AG09319 (cell line): ENCODE data around the gene PRIM1.

Experiments
- DNase-seq: peaks from one replicate; pipeline ENCODE4 v3.0.0-alpha.2; 2010; ENCODE audit warnings: low read depth; ENCODE audit errors: extremely low read depth
- CTCF ChIP-seq: IDR thresholded peaks from 2 replicates; pipeline ENCODE4 v1.5.1; 2011; ENCODE audit warnings: low read depth, mild to moderate bottlenecking, inconsistent platforms, low read length, moderate library complexity

Gene PRIM1

GRCh38 chr12:56724972-56725722, 27.0 kb downstream of the PRIM1 start, which contains the start of gene NACA:
TSS of gene NACA (minus strand) at chr12:56725299. CDS start at chr12:56724521, 778 bp downstream.
- no peak for TF ChIP-seq CTCF
- DNase-seq: peak; percentile 96

GRCh38 chr12:56724701-56724971, 27.5 kb downstream of the PRIM1 start:
- DNase-seq: no peak
- no peak for TF ChIP-seq CTCF

GRCh38 chr12:56723889-56724700, 28.0 kb downstream of the PRIM1 start:
- no peak for TF ChIP-seq CTCF
- DNase-seq: peak; percentile 67

- DNase-seq: no peak
Observed at GRCh38 chr12:56723352-56723751, 28.8 kb downstream of the PRIM1 start.

GRCh38 chr12:56722832-56723231, 29.3 kb downstream of the PRIM1 start:
- no peak for TF ChIP-seq CTCF
- no peak for DNase-seq

More at GRCh38 chr12:56723352-56723751, 28.8 kb downstream of the PRIM1 start:
- TF ChIP-seq CTCF: no peak

GRCh38 chr12:56721721-56722120, 30.4 kb downstream of the PRIM1 start:
- TF ChIP-seq CTCF: no peak
- DNase-seq: no peak

- no peak for DNase-seq
- no peak for TF ChIP-seq CTCF
Observed at GRCh38 chr12:56721216-56721615, 30.9 kb downstream of the PRIM1 start.
